ENCODE data around the gene MRPS18B. TPM values are rescaled to one million over a fixed set of nuclear protein-coding genes. Genes with fewer than 3 reads are reported as not detected.
A peak's percentile ranks its signal among the peaks of the same experiment; 100 is the strongest.

MRPS18B gene
- total RNA-seq, 1 experiment from 2014 or later = 112 TPM

DNA sequence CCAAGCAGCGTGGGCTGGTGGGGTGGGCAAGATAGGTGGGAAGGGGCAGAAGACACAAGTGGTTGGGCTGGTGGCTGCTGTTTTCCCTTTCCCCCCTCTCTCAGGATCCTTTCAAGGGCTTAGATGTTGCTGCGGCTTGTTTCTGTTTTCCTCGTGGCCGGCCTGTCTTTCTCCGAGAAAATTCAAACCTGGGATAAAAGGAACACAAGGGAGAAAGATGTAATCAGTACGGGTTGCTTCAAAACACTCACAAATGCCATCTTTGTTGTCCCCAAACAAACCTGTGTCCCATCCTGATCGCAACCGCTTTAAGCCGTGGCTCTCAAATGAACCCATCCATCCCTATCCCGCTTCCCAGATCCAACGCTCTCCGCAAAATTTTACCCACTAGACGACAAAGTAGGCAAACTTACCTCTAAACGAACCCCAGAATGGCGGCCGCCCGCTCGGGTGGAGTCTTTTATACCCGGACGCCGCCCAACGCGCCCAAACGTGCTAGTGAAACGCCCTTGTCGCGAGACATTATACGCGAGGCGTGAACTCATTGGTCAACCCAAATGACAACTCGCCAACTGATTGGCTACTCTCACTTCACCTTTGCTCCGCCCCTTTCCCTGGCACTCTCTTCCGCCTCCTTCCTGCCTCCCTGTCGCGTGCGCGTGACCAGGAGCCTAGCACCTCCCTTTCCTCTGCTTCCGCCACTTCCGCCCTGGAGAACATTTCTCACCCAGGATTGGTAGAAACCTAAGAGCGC, 652 bp upstream of the MRPS18B start, which contains the start of gene PPP1R10:
Gene PPP1R10 (minus strand): TSS at position 433 of the 754 bp plus-strand sequence. CDS start 7,299 bp downstream, outside the sequence.
- ChIA-PET RAD21 (ENCODE audit: low non-redundant PET in 1 of 2, low total read pairs in 2 of 2, uncharacterized antibody in 2 of 2, unreplicated experiment in 2 of 2) (no interaction called here), POLR2A (interaction anchor here (0.6 to 1.6 kb wide), 8 partner anchors 9 to 114 kb away, joined by 3 to 7 read pairs (median 4); partner anchors contain the start of genes ATAT1, MDC1 and PRR3), CTCF (interaction anchor here (0.6 to 1.0 kb wide), 2 partner anchors 114 to 163 kb away, joined by 4 to 5 read pairs; no protein-coding TSS in a partner anchor)
- Histone ChIP-seq H3K4me2 (ENCODE audit: low read length) (peak within 1 kb of the TSS; percentile 87), H2AFZ (ENCODE audit: low read depth, low read length, poor library complexity, severe bottlenecking) (no peak within 1 kb of the TSS), H3K9me2 (ENCODE audit: insufficient read depth) (no peaks in the 10 kb centered on the region), H3K36me3 (ENCODE audit: control insufficient read depth in 1 of 2, insufficient read depth in 2 of 2, low read length in 2 of 2) (peaks cover 21 to 34% of the 10 kb centered on the region in 2 experiments), H3K9ac (ENCODE audit: low read length) (peak within 1 kb of the TSS; percentile 98), H3K79me2 (ENCODE audit: insufficient read depth, low read length) (peaks cover 69% of the 10 kb centered on the region), H3K4me3 (replicated peaks in 1 of 2; ENCODE audit: low read depth in 1 of 2, low read length in 2 of 2) (peak within 1 kb of the TSS; percentile 92 to 94), H3K27me3 (ENCODE audit: insufficient read depth, low read length) (no peaks in the 10 kb centered on the region), H3K4me1 (ENCODE audit: control insufficient read depth in 1 of 2, insufficient read depth in 2 of 2, low read length in 2 of 2) (peaks cover 13 to 40% of the 10 kb centered on the region in 2 experiments), H4K20me1 (ENCODE audit: insufficient read depth) (no peaks in the 10 kb centered on the region; the same call in 1 of the 2 replicates), H3K27ac (ENCODE audit: low read depth, low read length) (peak within 1 kb of the TSS; percentile 87), H3K9me3 (ENCODE audit: control insufficient read depth in 1 of 2, insufficient read depth in 1 of 2, low read depth in 1 of 2, low read length in 2 of 2) (no peaks in the 10 kb centered on the region)
- intact Hi-C loops (cut with micrococcal nuclease) = loop anchor here (1.0 to 10.0 kb wide), 4 partner anchors 9 to 198 kb away; partner anchors contain the start of genes ATAT1 and DHX16
- ATAC-seq (peak; percentile 81), DNase-seq (ENCODE audit: low read depth, low spot score) (peak; percentile 100)
- BruUV-seq (replicated peaks) = TSS peak; percentile 76
- TF ChIP-seq POLR2AphosphoS5 (IDR thresholded peaks at IDR 0.05; ENCODE audit: low read depth, low read length) (peak; percentile 100), YY1 (IDR thresholded peaks at IDR 0.05; ENCODE audit: extremely low read depth, insufficient replicate concordance, low read depth, low read length) (peak; percentile 97), FOSL1 (IDR thresholded peaks at IDR 0.05; ENCODE audit: low read depth) (no peak), POLR2A (IDR thresholded peaks at IDR 0.05; ENCODE audit: borderline replicate concordance, extremely low read depth, insufficient read depth, insufficient read length) (peak; percentile 99), EGR1 (IDR thresholded peaks at IDR 0.05; ENCODE audit: low read depth) (no peak), ELF1 (IDR thresholded peaks at IDR 0.05; ENCODE audit: borderline replicate concordance, low read depth) (no peak), ZNF274 (IDR thresholded peaks at IDR 0.05; ENCODE audit: low read depth, low read length) (no peak), SIN3A (IDR thresholded peaks at IDR 0.05; ENCODE audit: low read depth) (no peak)
- TF ChIP-seq, protein P1, sequence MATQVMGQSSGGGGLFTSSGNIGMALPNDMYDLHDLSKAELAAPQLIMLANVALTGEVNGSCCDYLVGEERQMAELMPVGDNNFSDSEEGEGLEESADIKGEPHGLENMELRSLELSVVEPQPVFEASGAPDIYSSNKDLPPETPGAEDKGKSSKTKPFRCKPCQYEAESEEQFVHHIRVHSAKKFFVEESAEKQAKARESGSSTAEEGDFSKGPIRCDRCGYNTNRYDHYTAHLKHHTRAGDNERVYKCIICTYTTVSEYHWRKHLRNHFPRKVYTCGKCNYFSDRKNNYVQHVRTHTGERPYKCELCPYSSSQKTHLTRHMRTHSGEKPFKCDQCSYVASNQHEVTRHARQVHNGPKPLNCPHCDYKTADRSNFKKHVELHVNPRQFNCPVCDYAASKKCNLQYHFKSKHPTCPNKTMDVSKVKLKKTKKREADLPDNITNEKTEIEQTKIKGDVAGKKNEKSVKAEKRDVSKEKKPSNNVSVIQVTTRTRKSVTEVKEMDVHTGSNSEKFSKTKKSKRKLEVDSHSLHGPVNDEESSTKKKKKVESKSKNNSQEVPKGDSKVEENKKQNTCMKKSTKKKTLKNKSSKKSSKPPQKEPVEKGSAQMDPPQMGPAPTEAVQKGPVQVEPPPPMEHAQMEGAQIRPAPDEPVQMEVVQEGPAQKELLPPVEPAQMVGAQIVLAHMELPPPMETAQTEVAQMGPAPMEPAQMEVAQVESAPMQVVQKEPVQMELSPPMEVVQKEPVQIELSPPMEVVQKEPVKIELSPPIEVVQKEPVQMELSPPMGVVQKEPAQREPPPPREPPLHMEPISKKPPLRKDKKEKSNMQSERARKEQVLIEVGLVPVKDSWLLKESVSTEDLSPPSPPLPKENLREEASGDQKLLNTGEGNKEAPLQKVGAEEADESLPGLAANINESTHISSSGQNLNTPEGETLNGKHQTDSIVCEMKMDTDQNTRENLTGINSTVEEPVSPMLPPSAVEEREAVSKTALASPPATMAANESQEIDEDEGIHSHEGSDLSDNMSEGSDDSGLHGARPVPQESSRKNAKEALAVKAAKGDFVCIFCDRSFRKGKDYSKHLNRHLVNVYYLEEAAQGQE (IDR thresholded peaks at IDR 0.05; ENCODE audit: low read depth) = no peak
- TF ChIP-seq, protein P2, sequence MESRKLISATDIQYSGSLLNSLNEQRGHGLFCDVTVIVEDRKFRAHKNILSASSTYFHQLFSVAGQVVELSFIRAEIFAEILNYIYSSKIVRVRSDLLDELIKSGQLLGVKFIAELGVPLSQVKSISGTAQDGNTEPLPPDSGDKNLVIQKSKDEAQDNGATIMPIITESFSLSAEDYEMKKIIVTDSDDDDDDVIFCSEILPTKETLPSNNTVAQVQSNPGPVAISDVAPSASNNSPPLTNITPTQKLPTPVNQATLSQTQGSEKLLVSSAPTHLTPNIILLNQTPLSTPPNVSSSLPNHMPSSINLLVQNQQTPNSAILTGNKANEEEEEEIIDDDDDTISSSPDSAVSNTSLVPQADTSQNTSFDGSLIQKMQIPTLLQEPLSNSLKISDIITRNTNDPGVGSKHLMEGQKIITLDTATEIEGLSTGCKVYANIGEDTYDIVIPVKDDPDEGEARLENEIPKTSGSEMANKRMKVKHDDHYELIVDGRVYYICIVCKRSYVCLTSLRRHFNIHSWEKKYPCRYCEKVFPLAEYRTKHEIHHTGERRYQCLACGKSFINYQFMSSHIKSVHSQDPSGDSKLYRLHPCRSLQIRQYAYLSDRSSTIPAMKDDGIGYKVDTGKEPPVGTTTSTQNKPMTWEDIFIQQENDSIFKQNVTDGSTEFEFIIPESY (IDR thresholded peaks at IDR 0.05; ENCODE audit: extremely low read depth, insufficient replicate concordance, low read length) = peak; percentile 92
- TF ChIP-seq, protein P3, sequence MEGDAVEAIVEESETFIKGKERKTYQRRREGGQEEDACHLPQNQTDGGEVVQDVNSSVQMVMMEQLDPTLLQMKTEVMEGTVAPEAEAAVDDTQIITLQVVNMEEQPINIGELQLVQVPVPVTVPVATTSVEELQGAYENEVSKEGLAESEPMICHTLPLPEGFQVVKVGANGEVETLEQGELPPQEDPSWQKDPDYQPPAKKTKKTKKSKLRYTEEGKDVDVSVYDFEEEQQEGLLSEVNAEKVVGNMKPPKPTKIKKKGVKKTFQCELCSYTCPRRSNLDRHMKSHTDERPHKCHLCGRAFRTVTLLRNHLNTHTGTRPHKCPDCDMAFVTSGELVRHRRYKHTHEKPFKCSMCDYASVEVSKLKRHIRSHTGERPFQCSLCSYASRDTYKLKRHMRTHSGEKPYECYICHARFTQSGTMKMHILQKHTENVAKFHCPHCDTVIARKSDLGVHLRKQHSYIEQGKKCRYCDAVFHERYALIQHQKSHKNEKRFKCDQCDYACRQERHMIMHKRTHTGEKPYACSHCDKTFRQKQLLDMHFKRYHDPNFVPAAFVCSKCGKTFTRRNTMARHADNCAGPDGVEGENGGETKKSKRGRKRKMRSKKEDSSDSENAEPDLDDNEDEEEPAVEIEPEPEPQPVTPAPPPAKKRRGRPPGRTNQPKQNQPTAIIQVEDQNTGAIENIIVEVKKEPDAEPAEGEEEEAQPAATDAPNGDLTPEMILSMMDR (IDR thresholded peaks at IDR 0.05 in 2 of 3, conservative IDR thresholded peaks at IDR 0.05 in 1 of 3; ENCODE audit: borderline replicate concordance in 1 of 3, insufficient read depth in 1 of 3, low read depth in 2 of 3, low read length in 2 of 3) = no peak
